ENCODE measurements around the gene PEF1.

DNA sequence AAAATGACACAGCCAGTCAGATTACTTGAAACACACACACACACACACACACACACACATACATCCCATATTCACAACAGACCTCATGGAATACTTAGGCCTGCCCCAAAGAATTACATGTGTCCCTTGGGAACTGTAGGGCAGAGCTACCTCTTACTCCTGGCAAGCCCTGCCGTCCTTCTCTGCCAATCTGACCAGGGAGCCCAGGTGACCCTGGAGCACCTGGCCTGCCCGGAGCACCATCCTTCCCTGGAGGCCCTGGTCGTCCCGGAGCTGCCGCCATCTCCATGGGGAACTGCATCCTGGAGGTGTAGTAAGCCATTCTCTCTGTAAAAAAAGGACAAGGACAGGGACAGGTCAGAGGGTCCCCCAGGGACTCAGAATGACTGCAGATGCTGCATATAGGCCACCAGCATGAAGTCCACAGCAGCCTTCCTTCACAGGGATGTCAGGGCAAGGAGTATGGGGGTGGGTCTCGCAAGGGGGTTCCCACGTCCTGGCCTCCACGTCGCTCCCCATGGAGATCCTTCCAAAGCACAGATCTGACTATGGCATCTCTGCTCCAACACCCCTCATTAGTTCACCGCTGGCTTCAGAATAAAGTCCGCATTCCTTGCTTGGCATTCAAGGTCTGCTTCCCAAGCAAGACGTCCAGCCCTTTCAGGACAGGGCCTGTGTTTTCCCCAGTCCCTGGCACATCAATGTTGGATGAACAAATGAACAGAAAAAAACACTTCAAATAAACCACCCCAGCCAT is 9.2 kb upstream of the PEF1 start:
- TF ChIP-seq, protein P1, sequence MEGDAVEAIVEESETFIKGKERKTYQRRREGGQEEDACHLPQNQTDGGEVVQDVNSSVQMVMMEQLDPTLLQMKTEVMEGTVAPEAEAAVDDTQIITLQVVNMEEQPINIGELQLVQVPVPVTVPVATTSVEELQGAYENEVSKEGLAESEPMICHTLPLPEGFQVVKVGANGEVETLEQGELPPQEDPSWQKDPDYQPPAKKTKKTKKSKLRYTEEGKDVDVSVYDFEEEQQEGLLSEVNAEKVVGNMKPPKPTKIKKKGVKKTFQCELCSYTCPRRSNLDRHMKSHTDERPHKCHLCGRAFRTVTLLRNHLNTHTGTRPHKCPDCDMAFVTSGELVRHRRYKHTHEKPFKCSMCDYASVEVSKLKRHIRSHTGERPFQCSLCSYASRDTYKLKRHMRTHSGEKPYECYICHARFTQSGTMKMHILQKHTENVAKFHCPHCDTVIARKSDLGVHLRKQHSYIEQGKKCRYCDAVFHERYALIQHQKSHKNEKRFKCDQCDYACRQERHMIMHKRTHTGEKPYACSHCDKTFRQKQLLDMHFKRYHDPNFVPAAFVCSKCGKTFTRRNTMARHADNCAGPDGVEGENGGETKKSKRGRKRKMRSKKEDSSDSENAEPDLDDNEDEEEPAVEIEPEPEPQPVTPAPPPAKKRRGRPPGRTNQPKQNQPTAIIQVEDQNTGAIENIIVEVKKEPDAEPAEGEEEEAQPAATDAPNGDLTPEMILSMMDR (IDR thresholded peaks at IDR 0.05), result no peak
- no peak for TF ChIP-seq POLR2A (IDR thresholded peaks at IDR 0.05)
